ENCODE data around the gene C17orf58. TPM values are rescaled to one million over a fixed set of nuclear protein-coding genes. Genes with fewer than 3 reads are reported as not detected.
A peak's percentile ranks its signal among the peaks of the same experiment; 100 is the strongest.

The C17orf58 gene
- polyA plus RNA-seq, 1 of the 3 experiments (the other 2 are of a cell fraction) = 21.2 TPM

- peak overlapping the region; percentile 84 for H2AFZ ChIP-seq (ENCODE audit: low read depth)
- peaks cover 36% of the 10 kb centered on the region for H3F3A ChIP-seq (replicated peaks; ENCODE audit: insufficient read depth)
- H3K36me3 ChIP-seq (replicated peaks in 1 of 2; ENCODE audit: control insufficient read depth in 1 of 2, insufficient read depth in 2 of 2, low read length in 1 of 2) = peaks cover 0 to 5% of the 10 kb centered on the region in 2 experiments
- DNase-seq = peak; percentile 81
- H3K9ac ChIP-seq = peak overlapping the region; percentile 7; the same call in 1 of the 2 replicates
- peak overlapping the region; percentile 83 for H3K4me2 ChIP-seq
- 15% methylated on average over 43 of the region's 43 CpGs for WGBS (ENCODE audit: low lambda C conversion rate)
- 0 out of 2 replicates have a peak, but pooled peaks cover 6% of the 10 kb centered on the region for H3K79me2 ChIP-seq (ENCODE audit: insufficient read depth)
- H3K9me3 ChIP-seq = no peaks in the 10 kb centered on the region
- H3K4me1 ChIP-seq (ENCODE audit: control insufficient read depth in 1 of 2, insufficient read depth in 2 of 2, low read depth in 1 of 2, low read length in 1 of 2) = peaks cover 6 to 23% of the 10 kb centered on the region in 2 experiments
- no peaks in the 10 kb centered on the region for H3K9me2 ChIP-seq
- no peaks in the 10 kb centered on the region for H3K27me3 ChIP-seq (ENCODE audit: insufficient read depth)
- peak overlapping the region; percentile 56 to 64 for H3K4me3 ChIP-seq (ENCODE audit: low read depth in 2 of 2, low read length in 1 of 2)
- TF ChIP-seq CTCF (IDR thresholded peaks at IDR 0.05) (peak; percentile 41), MAX (IDR thresholded peaks at IDR 0.05; ENCODE audit: low read depth) (no peak)
- ChIA-PET POLR2A (interaction anchor here (1.1 kb wide), 1 partner anchor 24 kb away, joined by 4 read pairs; no protein-coding TSS in a partner anchor), CTCF (interaction anchor here (1.1 to 2.7 kb wide), 8 partner anchors 10 to 161 kb away, joined by 3 to 11 read pairs (median 3); no protein-coding TSS in a partner anchor)
- peak overlapping the region in 1 of 2 experiments; percentile 41; a peak in 1 of 4 replicates for H3K27ac ChIP-seq (ENCODE audit: low read depth in 2 of 2, low read length in 1 of 2)
- H4K20me1 ChIP-seq (ENCODE audit: insufficient read depth) = no peaks in the 10 kb centered on the region
These were observed 552 bp downstream of the C17orf58 start for GRCh38 chr17:67995570-67996263.

- peaks cover 0 to 5% of the 10 kb centered on the region in 2 experiments for H3K36me3 ChIP-seq (replicated peaks in 1 of 2; ENCODE audit: control insufficient read depth in 1 of 2, insufficient read depth in 2 of 2, low read length in 1 of 2)
- no peaks in the 10 kb centered on the region for H4K20me1 ChIP-seq (ENCODE audit: insufficient read depth)
- CTCF ChIA-PET = interaction anchor here (0.7 to 2.7 kb wide), 10 partner anchors 9 to 206 kb away, joined by 3 to 11 read pairs (median 4); no protein-coding TSS in a partner anchor
- peak overlapping the region; percentile 83 for H3K4me2 ChIP-seq
- H3K4me1 ChIP-seq (ENCODE audit: control insufficient read depth in 1 of 2, insufficient read depth in 2 of 2, low read depth in 1 of 2, low read length in 1 of 2) = peaks cover 6 to 23% of the 10 kb centered on the region in 2 experiments
- H3K9me3 ChIP-seq = no peaks in the 10 kb centered on the region
- WGBS (ENCODE audit: low lambda C conversion rate) = 23% methylated on average over 9 of the region's 9 CpGs
- H3K79me2 ChIP-seq (ENCODE audit: insufficient read depth) = 0 out of 2 replicates have a peak, but pooled peaks cover 6% of the 10 kb centered on the region
- peak overlapping the region; percentile 7; the same call in 1 of the 2 replicates for H3K9ac ChIP-seq
- peak overlapping the region; percentile 56 to 64 for H3K4me3 ChIP-seq (ENCODE audit: low read depth in 2 of 2, low read length in 1 of 2)
- peak; percentile 59 for DNase-seq
- H3F3A ChIP-seq (replicated peaks; ENCODE audit: insufficient read depth) = peaks cover 37% of the 10 kb centered on the region
- H3K9me2 ChIP-seq = no peaks in the 10 kb centered on the region
- POLR2A ChIA-PET = interaction anchor here (1.1 kb wide), 1 partner anchor 25 kb away, joined by 4 read pairs; no protein-coding TSS in a partner anchor
- no peaks in the 10 kb centered on the region for H3K27me3 ChIP-seq (ENCODE audit: insufficient read depth)
- H3K27ac ChIP-seq (ENCODE audit: low read depth in 2 of 2, low read length in 1 of 2) = peak overlapping the region in 1 of 2 experiments; percentile 41; a peak in 2 of 4 replicates
- H2AFZ ChIP-seq (ENCODE audit: low read depth) = peak overlapping the region; percentile 84; the same call in 1 of the 2 replicates
- TF ChIP-seq FOXJ3 (CRISPR knock-in tag; IDR thresholded peaks at IDR 0.05) = no peak
- TF ChIP-seq SIN3A (IDR thresholded peaks at IDR 0.05; ENCODE audit: borderline replicate concordance, low read depth, low read length) = peak; percentile 36; the same call in 1 of the 2 replicates
- TF ChIP-seq JUND (IDR thresholded peaks at IDR 0.05) = peak; percentile 51
- peak in 1 of 2 experiments; percentile 34; a peak in 1 of 4 replicates for TF ChIP-seq EP300 (IDR thresholded peaks at IDR 0.05; ENCODE audit: borderline replicate concordance in 1 of 2, low read depth in 1 of 2, low read length in 1 of 2)
- TF ChIP-seq RFX5 (IDR thresholded peaks at IDR 0.05; ENCODE audit: low read length) = 0 out of 2 replicates have a peak, but pooled peaks have one; percentile 24
- TF ChIP-seq MAX (IDR thresholded peaks at IDR 0.05; ENCODE audit: low read depth) = peak; percentile 73
- no peak for TF ChIP-seq USF1 (IDR thresholded peaks at IDR 0.05; ENCODE audit: borderline replicate concordance, low read depth)
- peak; percentile 76; the same call in 1 of the 2 replicates for TF ChIP-seq FOSL2 (IDR thresholded peaks at IDR 0.05; ENCODE audit: borderline replicate concordance, low read depth)
- peak; percentile 38; the same call in 1 of the 2 replicates for TF ChIP-seq POLR2AphosphoS5 (IDR thresholded peaks at IDR 0.05; ENCODE audit: low read depth, low read length)
- TF ChIP-seq CTCF (IDR thresholded peaks at IDR 0.05) = no peak
- TF ChIP-seq MXI1 (IDR thresholded peaks at IDR 0.05; ENCODE audit: low read depth, low read length) = no peak; the same call in 1 of the 2 replicates
- no peak for TF ChIP-seq NRF1 (IDR thresholded peaks at IDR 0.05; ENCODE audit: low read depth, low read length)
- peak; percentile 76 for TF ChIP-seq PBX3 (IDR thresholded peaks at IDR 0.05)
These were observed 1.3 kb downstream of the C17orf58 start for GRCh38 chr17:67994817-67995569.
